ENCODE measurements around the gene PSMG1.

The PSMG1 gene

DNA sequence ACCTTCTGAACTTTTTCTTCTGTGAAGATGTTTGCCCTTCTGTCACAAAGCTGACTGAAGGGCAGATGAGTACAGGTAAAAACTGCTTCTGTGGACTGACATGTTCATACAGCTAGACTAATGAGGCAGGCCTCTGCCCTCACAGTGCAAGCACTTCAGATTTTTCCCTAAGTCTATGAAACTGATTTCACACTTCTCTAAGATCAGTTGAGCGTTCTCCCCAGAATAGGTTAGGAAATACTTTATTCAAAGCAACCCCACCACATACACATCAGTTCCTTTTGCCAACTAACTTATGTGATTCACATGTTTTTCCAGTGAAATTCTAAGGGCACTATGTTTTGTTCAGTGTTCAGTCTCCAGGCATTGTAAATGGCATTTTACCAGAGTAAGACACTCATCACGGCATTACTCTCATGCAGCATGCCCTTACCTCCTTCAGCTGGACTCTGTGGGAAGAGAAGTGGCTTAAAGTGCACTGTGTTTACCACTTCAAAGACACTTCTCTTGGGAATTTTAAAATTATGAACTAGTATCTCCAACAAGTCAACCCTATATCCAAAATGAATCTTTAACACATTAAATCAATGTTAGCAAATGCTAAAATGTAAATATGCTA lies 5.4 kb upstream of the PSMG1 start:
- H3K27me3 ChIP-seq (ENCODE audit: control insufficient read depth in 1 of 2, insufficient read depth in 2 of 2, low read length in 2 of 2), result no peaks in the 10 kb centered on the region
- peaks cover 2% of the 10 kb centered on the region for H3K4me1 ChIP-seq (ENCODE audit: control insufficient read depth, insufficient read depth, low read length)
- no peak overlapping the region for H3K4me3 ChIP-seq (ENCODE audit: low read length in 2 of 2)
- H3K27ac ChIP-seq (ENCODE audit: low read length), result no peak overlapping the region
- H3K9ac ChIP-seq (ENCODE audit: low read length in 2 of 2), result no peak overlapping the region
- H3K9me3 ChIP-seq (ENCODE audit: control insufficient read depth in 2 of 2, low read length in 2 of 2), result no peaks in the 10 kb centered on the region
- no peaks in the 10 kb centered on the region for H3K36me3 ChIP-seq (ENCODE audit: control insufficient read depth in 2 of 2, insufficient read depth in 2 of 2, low read length in 2 of 2)

DNA sequence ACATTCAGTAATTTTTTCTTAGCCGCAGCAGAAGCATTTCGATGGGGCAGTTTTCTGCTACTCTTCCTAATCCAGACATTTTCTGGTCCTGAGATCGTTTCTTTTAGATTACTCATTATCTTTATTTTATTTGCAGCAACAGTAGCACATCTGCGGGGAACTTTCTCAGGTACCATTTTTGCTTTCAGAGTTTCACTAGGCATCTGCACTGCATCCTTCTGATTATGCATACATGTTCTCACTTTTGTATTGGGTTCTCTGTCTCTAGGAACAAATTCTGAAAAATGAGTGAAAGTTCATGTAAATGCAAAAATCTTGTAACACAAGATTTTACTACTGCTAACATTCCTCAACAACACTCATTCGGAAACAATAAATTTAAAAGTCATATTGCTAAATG lies 3.9 kb upstream of the PSMG1 start:
- Histone ChIP-seq H3K9ac (ENCODE audit: low read length in 2 of 2) (no peak overlapping the region), H3K27me3 (ENCODE audit: control insufficient read depth in 1 of 2, insufficient read depth in 2 of 2, low read length in 2 of 2) (no peaks in the 10 kb centered on the region), H3K27ac (ENCODE audit: low read length) (no peak overlapping the region), H3K9me3 (ENCODE audit: control insufficient read depth in 2 of 2, low read length in 2 of 2) (no peaks in the 10 kb centered on the region), H3K4me1 (ENCODE audit: control insufficient read depth, insufficient read depth, low read length) (peaks cover 6% of the 10 kb centered on the region), H3K36me3 (ENCODE audit: control insufficient read depth in 2 of 2, insufficient read depth in 2 of 2, low read length in 2 of 2) (no peaks in the 10 kb centered on the region), H3K4me3 (ENCODE audit: low read length in 2 of 2) (no peak overlapping the region)

DNA sequence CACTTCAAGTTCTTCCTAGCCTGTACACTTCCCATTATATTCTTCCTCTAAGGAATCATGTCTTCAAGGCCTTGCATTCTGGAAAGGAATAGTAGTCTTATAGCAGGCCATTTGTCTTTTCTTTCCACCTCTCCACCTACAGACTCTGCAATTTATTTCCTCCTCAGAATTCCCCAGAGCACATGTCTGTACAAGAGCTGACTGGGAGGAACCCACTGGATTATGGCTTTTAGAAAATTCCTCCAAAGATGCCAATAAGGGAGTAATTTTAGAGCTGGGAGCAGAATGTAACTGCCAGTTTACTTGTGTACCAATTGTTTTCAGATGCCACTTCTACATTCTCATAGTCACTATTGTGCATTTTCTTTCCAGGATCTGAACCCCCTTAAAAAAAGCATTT lies 3.4 kb upstream of the PSMG1 start:
- Histone ChIP-seq H3K4me3 (ENCODE audit: low read length in 2 of 2) (no peak overlapping the region), H3K9me3 (ENCODE audit: control insufficient read depth in 2 of 2, low read length in 2 of 2) (no peaks in the 10 kb centered on the region), H3K36me3 (ENCODE audit: control insufficient read depth in 2 of 2, insufficient read depth in 2 of 2, low read length in 2 of 2) (no peaks in the 10 kb centered on the region), H3K9ac (ENCODE audit: low read length in 2 of 2) (no peak overlapping the region), H3K27me3 (ENCODE audit: control insufficient read depth in 1 of 2, insufficient read depth in 2 of 2, low read length in 2 of 2) (no peaks in the 10 kb centered on the region), H3K4me1 (ENCODE audit: control insufficient read depth, insufficient read depth, low read length) (peaks cover 9% of the 10 kb centered on the region), H3K27ac (ENCODE audit: low read length) (no peak overlapping the region)

DNA sequence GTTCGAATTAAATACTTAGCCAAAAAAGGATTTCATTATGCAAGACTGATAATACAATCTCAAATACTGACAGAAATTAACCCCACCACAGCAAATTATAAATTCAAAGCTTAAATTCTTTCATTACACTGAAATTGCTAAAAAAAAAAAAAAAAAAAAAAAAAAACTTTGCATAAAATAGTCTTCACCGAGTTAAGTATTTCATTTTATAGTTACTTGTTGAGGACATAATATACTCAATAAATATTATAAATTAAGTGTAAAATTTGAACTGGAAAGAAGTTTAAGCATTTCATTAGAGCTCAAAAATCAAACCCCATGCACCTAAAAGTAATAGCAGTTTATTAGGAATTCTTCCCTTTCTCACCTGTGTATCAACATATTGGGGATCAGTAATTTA lies 1.9 kb upstream of the PSMG1 start:
- Histone ChIP-seq H3K9me3 (ENCODE audit: control insufficient read depth in 2 of 2, low read length in 2 of 2) (no peaks in the 10 kb centered on the region), H3K27me3 (ENCODE audit: control insufficient read depth in 1 of 2, insufficient read depth in 2 of 2, low read length in 2 of 2) (no peaks in the 10 kb centered on the region), H3K27ac (ENCODE audit: low read length) (no peak overlapping the region), H3K36me3 (ENCODE audit: control insufficient read depth in 2 of 2, insufficient read depth in 2 of 2, low read length in 2 of 2) (no peaks in the 10 kb centered on the region), H3K9ac (ENCODE audit: low read length in 2 of 2) (no peak overlapping the region), H3K4me1 (ENCODE audit: control insufficient read depth, insufficient read depth, low read length) (peaks cover 9% of the 10 kb centered on the region), H3K4me3 (ENCODE audit: low read length in 2 of 2) (no peak overlapping the region)

DNA sequence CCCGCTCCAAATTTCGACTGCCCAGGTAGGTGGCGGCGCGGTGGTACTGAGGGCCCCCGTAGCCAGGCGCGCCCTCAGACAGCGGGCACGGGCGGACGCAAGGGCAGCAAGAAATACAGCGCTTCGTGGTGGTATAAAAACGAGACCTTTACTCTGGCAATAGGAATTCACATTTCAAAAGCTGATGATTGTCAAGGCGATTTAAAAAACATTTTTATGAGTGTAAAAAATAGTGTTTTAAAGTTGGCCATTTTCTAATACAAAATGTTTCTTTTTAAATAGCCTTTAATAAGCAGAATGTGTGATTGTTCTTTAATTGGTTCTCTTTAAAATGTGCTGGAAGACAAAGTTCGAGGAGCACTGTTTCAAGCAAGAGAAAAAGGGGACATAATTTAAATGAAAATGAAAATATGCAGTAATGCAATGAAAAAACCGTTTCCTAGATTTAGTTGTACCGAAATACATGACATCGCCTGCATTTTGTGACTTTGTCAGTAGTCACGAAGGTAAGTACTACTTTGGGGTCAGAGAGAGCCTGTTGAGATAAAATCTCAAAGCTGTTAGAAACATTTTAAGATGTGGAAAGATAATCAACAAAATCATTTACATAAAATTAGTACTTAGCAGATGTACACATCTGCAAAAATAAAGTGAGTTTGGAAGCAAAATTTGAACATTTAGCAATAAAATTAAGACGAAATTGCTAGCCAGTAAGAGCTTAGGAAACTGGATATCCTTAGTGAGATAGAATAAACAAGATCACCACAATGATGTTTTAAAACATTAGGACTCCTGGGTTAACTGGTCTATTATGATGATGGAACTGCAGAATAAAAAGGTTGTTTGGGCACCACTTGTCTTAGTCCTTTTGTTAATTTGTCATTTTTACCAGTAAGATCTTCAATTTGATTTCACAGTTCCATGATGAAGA lies 1.1 kb upstream of the PSMG1 start:
- Histone ChIP-seq H3K9ac (ENCODE audit: low read length in 2 of 2) (peak overlapping the region; percentile 69 to 78), H3K27ac (ENCODE audit: low read length) (peak overlapping the region; percentile 84), H3K4me3 (ENCODE audit: low read length in 2 of 2) (peak overlapping the region; percentile 78 to 91), H3K9me3 (ENCODE audit: control insufficient read depth in 2 of 2, low read length in 2 of 2) (no peaks in the 10 kb centered on the region), H3K36me3 (ENCODE audit: control insufficient read depth in 2 of 2, insufficient read depth in 2 of 2, low read length in 2 of 2) (no peaks in the 10 kb centered on the region), H3K4me1 (ENCODE audit: control insufficient read depth, insufficient read depth, low read length) (peaks cover 9% of the 10 kb centered on the region), H3K27me3 (ENCODE audit: control insufficient read depth in 1 of 2, insufficient read depth in 2 of 2, low read length in 2 of 2) (no peaks in the 10 kb centered on the region)

DNA sequence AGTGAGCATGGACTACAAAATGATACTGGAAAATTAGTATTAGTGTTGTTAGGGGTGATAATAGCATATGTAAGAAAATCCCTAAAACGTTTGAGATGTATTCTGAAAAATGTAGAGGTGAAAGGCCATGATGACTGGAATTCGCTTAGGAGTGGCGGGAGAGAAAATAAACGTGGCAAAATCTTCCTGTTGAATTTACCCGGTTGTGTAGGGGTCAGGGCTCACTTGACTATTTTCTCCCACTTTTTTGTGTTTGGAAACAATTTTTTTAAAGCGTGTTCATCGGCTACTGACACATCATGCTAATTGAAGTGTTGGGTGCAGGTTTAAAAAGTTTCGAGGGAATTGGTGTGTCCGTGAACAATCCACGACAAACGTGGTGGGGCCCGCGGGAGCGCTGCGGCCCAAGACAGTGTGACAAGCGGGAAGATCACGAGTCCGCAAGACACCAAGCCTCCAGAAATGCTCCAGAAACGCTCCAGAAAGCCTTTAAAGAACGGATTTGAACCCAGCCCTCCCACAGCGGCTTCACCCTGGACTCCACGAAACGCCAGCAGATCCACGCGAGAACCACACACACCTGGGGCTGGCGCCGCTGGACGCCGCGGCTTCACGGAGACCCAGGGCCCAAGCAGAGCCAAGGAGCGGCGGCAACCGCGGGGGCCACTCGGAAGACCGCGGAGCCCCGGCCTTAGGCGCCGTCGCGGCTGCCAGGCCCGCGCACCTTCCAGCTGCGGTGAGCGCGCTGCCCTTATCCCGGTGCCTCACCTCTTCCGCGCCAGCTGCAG lies 573 bp downstream of the PSMG1 start:
- H3K27me3 ChIP-seq (ENCODE audit: control insufficient read depth in 1 of 2, insufficient read depth in 2 of 2, low read length in 2 of 2), result no peaks in the 10 kb centered on the region
- H3K27ac ChIP-seq (ENCODE audit: low read length), result peak overlapping the region; percentile 84
- peaks cover 9% of the 10 kb centered on the region for H3K4me1 ChIP-seq (ENCODE audit: control insufficient read depth, insufficient read depth, low read length)
- peaks cover 0 to 2% of the 10 kb centered on the region in 2 donors for H3K36me3 ChIP-seq (ENCODE audit: control insufficient read depth in 2 of 2, insufficient read depth in 2 of 2, low read length in 2 of 2)
- peak overlapping the region; percentile 78 to 91 for H3K4me3 ChIP-seq (ENCODE audit: low read length in 2 of 2)
- no peaks in the 10 kb centered on the region for H3K9me3 ChIP-seq (ENCODE audit: control insufficient read depth in 2 of 2, low read length in 2 of 2)
- H3K9ac ChIP-seq (ENCODE audit: low read length in 2 of 2), result peak overlapping the region; percentile 78 to 84

DNA sequence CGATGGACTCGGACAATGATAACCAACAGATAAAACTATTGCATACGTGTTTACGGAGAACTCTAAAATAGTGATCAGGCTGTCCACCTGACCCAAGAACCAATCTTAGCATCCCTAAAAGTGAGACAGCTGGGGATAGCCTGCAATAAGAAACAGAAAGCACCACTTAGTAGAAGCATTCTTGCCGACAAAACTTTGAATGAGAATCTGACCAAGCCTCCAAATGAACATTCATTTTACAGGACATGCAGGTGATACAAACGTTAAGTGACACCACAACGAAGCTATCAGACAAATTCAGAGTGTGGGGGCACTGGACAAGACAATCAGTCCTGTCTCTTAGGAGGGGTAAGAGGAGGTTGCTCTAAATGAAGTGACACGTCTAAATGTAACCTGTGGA lies 1.2 kb downstream of the PSMG1 start:
- Histone ChIP-seq H3K4me3 (ENCODE audit: low read length in 2 of 2) (peak overlapping the region; percentile 78 to 91), H3K9me3 (ENCODE audit: control insufficient read depth in 2 of 2, low read length in 2 of 2) (no peaks in the 10 kb centered on the region), H3K4me1 (ENCODE audit: control insufficient read depth, insufficient read depth, low read length) (peaks cover 9% of the 10 kb centered on the region), H3K9ac (ENCODE audit: low read length in 2 of 2) (peak overlapping the region in 1 of 2 donors; percentile 78), H3K36me3 (ENCODE audit: control insufficient read depth in 2 of 2, insufficient read depth in 2 of 2, low read length in 2 of 2) (peaks cover 0 to 2% of the 10 kb centered on the region in 2 donors), H3K27ac (ENCODE audit: low read length) (no peak overlapping the region), H3K27me3 (ENCODE audit: control insufficient read depth in 1 of 2, insufficient read depth in 2 of 2, low read length in 2 of 2) (no peaks in the 10 kb centered on the region)

DNA sequence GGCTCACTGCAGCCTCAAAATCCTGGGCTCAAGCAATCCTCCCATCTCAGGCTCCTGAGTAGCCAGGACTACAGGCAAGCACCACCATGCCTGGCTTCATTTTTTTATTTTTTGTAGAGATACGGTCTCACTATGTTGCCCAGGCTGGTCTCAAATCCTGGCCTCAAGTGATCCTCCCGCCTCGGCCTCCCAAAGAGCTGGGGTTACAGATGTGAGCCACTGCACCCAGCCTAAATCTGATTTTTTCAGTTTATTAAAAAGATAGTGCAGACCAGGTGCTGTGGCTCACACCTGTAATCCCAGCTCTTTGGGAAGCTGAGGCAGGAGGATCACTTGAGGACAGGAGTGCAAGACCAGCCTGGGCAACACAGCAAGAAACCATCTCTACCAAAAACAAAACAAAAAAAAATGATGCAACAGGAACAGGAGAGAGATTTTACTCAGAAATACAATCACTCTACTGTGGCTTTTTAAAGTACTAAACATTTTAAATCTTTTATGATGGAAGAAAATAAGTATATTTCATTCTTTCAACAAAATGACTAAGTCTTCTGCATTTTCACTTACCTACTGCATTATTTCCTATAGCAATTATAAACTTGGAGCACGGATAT lies 1.9 kb downstream of the PSMG1 start:
- no peaks in the 10 kb centered on the region for H3K27me3 ChIP-seq (ENCODE audit: control insufficient read depth in 1 of 2, insufficient read depth in 2 of 2, low read length in 2 of 2)
- peaks cover 9% of the 10 kb centered on the region for H3K4me1 ChIP-seq (ENCODE audit: control insufficient read depth, insufficient read depth, low read length)
- no peak overlapping the region for H3K4me3 ChIP-seq (ENCODE audit: low read length in 2 of 2)
- H3K9ac ChIP-seq (ENCODE audit: low read length in 2 of 2), result no peak overlapping the region
- no peak overlapping the region for H3K27ac ChIP-seq (ENCODE audit: low read length)
- no peaks in the 10 kb centered on the region for H3K9me3 ChIP-seq (ENCODE audit: control insufficient read depth in 2 of 2, low read length in 2 of 2)
- peaks cover 0 to 2% of the 10 kb centered on the region in 2 donors for H3K36me3 ChIP-seq (ENCODE audit: control insufficient read depth in 2 of 2, insufficient read depth in 2 of 2, low read length in 2 of 2)

DNA sequence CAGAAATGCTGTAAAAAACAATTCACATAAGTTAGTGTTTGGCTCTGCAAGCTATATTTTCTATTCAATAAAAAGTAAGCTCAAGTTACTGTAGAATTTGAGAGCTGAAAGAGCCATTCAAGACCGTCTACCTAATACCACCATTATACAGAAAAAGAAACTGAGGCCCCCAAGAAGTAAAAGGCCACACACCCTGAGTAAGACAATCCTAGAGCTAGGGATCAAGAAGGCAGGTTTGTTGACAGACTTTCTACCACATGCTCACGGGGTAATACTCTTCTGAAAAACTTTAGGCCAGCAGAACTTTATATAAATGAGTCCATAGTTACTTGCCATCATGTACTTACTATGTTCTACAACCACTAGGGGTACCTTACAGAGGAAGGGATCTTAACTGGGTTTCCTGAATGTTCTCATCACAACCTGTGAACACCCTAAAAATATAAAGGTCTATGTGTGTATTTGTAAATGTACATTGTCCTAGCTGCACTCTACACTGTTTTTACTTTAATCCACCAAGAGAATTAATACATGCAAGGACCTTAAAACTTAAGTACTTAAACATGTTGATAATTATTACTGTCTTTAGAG lies 2.7 kb downstream of the PSMG1 start:
- peaks cover 9% of the 10 kb centered on the region for H3K4me1 ChIP-seq (ENCODE audit: control insufficient read depth, insufficient read depth, low read length)
- no peaks in the 10 kb centered on the region for H3K9me3 ChIP-seq (ENCODE audit: control insufficient read depth in 2 of 2, low read length in 2 of 2)
- H3K27me3 ChIP-seq (ENCODE audit: control insufficient read depth in 1 of 2, insufficient read depth in 2 of 2, low read length in 2 of 2), result no peaks in the 10 kb centered on the region
- no peak overlapping the region for H3K4me3 ChIP-seq (ENCODE audit: low read length in 2 of 2)
- no peak overlapping the region for H3K27ac ChIP-seq (ENCODE audit: low read length)
- H3K36me3 ChIP-seq (ENCODE audit: control insufficient read depth in 2 of 2, insufficient read depth in 2 of 2, low read length in 2 of 2), result peaks cover 0 to 2% of the 10 kb centered on the region in 2 donors
- H3K9ac ChIP-seq (ENCODE audit: low read length in 2 of 2), result no peak overlapping the region

DNA sequence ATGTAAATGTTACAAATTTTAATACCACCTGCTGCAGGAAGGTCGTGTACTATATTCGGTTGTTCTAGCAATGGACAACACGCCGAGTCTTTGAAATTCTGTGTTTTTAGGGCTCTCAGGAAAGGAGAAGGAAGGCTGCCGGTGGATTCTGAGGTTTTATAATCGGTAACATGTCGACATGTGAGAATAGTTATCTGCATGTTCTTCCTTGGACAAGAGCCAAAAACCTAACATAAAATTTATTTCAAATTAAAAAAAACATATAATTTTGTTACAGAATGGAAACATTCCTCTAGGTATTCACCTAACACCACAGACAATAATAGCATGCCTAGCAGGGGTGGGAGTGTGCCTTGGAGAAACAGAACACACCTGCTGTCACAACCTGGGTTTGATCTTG lies 4.8 kb downstream of the PSMG1 start:
- no peak overlapping the region for H3K9ac ChIP-seq (ENCODE audit: low read length in 2 of 2)
- peaks cover 7% of the 10 kb centered on the region for H3K4me1 ChIP-seq (ENCODE audit: control insufficient read depth, insufficient read depth, low read length)
- no peak overlapping the region for H3K27ac ChIP-seq (ENCODE audit: low read length)
- peaks cover 3 to 6% of the 10 kb centered on the region in 2 donors for H3K36me3 ChIP-seq (ENCODE audit: control insufficient read depth in 2 of 2, insufficient read depth in 2 of 2, low read length in 2 of 2)
- H3K9me3 ChIP-seq (ENCODE audit: control insufficient read depth in 2 of 2, low read length in 2 of 2), result no peaks in the 10 kb centered on the region
- H3K27me3 ChIP-seq (ENCODE audit: control insufficient read depth in 1 of 2, insufficient read depth in 2 of 2, low read length in 2 of 2), result no peaks in the 10 kb centered on the region
- H3K4me3 ChIP-seq (ENCODE audit: low read length in 2 of 2), result no peak overlapping the region

All from stomach smooth muscle (tissue), 2 donors.